B cell (primary cell): ENCODE measurements around the gene STARD10. TPM values are rescaled to one million over a fixed set of nuclear protein-coding genes. Genes with fewer than 3 reads are reported as not detected.

ENCODE experiments used
- ATAC-seq: fragments of 200-7000 bp; cut with Tn5 transposase; one replicate; pipeline ENCODE4 v1.10.0; 2021; ENCODE audit warnings: low read depth, mild to moderate bottlenecking, moderate number of reproducible peaks, moderate library complexity
- CTCF ChIA-PET: fragments of 350-600 bp; sonication (Branson Sonifier 250); formaldehyde crosslinking; loops from one replicate; lab custom pipeline; 2021; ENCODE audit warnings: antibody characterized with exemption, inconsistent platforms; lab: Charles Lee
- POLR2A ChIA-PET: fragments of 350-600 bp; sonication (Branson Sonifier 250); formaldehyde crosslinking; loops from one replicate; lab custom pipeline; 2021; ENCODE audit warnings: antibody characterized with exemption; lab: Charles Lee
- DNase-seq: peaks from one replicate; pipeline ENCODE4 v3.0.0; 2013
- H2AFZ ChIP-seq: 2 replicates; pipeline ENCODE4 v1.6.1; 2012; ENCODE audit warnings: mild to moderate bottlenecking, low read depth, low read length; ENCODE audit not compliant: insufficient read depth, poor library complexity, severe bottlenecking
- H3K27ac ChIP-seq, 2 donors: 1 replicate in 1 of 2; 2 replicates in 1 of 2; pipeline ENCODE4 v1.5.1; 2012 to 2013; ENCODE audit warnings: low read length in 2 of 2, mild to moderate bottlenecking in 2 of 2, moderate library complexity in 1 of 2
- H3K27me3 ChIP-seq, 4 experiments: fragments of 200-600 bp in 1 of 4; sonication (generic) in 1 of 4; replicated peaks in 1 of 4; 1 replicate in 2 of 4; 2 replicates in 2 of 4; pipeline versions ENCODE4 v1.6.1 to v1.7.0; 2013 to 2016; ENCODE audit warnings: low read length in 3 of 4, mild to moderate bottlenecking in 2 of 4, mixed read lengths in 1 of 4, moderate library complexity in 1 of 4; ENCODE audit not compliant: insufficient read depth in 4 of 4, control insufficient read depth in 3 of 4; ENCODE audit errors: control extremely low read depth in 1 of 4
- H3K36me3 ChIP-seq, 2 experiments: replicated peaks in 1 of 2; 1 replicate in 1 of 2; 2 replicates in 1 of 2; pipeline versions ENCODE4 v1.6.1 to v1.7.1; 2013; ENCODE audit warnings: low read length in 1 of 2; ENCODE audit not compliant: insufficient read depth in 2 of 2, control insufficient read depth in 1 of 2; ENCODE audit errors: control extremely low read depth in 1 of 2, extremely low read depth in 1 of 2
- H3K4me1 ChIP-seq, 2 donors: fragments of 200-600 bp in 1 of 2; sonication (generic) in 1 of 2; 1 replicate in 1 of 2; 2 replicates in 1 of 2; pipeline versions ENCODE4 v1.5.1 to v1.6.1; 2013 to 2017; ENCODE audit warnings: low read length in 2 of 2; ENCODE audit not compliant: control insufficient read depth in 2 of 2, insufficient read depth in 2 of 2
- H3K4me2 ChIP-seq: replicated peaks from 2 replicates; pipeline ENCODE3; 2012; ENCODE audit warnings: mild to moderate bottlenecking, low read depth, low read length; ENCODE audit not compliant: poor library complexity, severe bottlenecking
- H3K4me3 ChIP-seq, 5 experiments: fragments of 200-600 bp in 1 of 5; sonication (generic) in 1 of 5; 1 replicate in 3 of 5; 2 replicates in 2 of 5; pipeline versions ENCODE4 v1.5.1 to v1.7.0; 2011 to 2016; ENCODE audit warnings: low read length in 4 of 5, mild to moderate bottlenecking in 4 of 5, low read depth in 2 of 5, control low read depth in 1 of 5, moderate library complexity in 1 of 5; ENCODE audit not compliant: insufficient read depth in 1 of 5; ENCODE audit errors: control extremely low read depth in 1 of 5, extremely low read depth in 1 of 5
- H3K79me2 ChIP-seq: fragments of 200-600 bp; sonication (generic); one replicate; pipeline ENCODE4 v1.6.0; 2016; ENCODE audit warnings: low read length; ENCODE audit not compliant: control insufficient read depth, insufficient read depth
- H3K9ac ChIP-seq: fragments of 200-600 bp; sonication (generic); 2 replicates; pipeline ENCODE4 v1.6.1; 2017; ENCODE audit warnings: mild to moderate bottlenecking, low read length, moderate library complexity
- H3K9me3 ChIP-seq, 3 donors: one replicate each; pipeline versions ENCODE4 v1.6.1 to v1.7.1; 2013; ENCODE audit warnings: low read length in 2 of 3; ENCODE audit not compliant: control insufficient read depth in 2 of 3, insufficient read depth in 1 of 3; ENCODE audit errors: control extremely low read depth in 1 of 3
- H4K20me1 ChIP-seq: 2 replicates; pipeline ENCODE4 v1.6.0; 2012; ENCODE audit warnings: mild to moderate bottlenecking, low read length; ENCODE audit not compliant: insufficient read depth, control insufficient read depth, poor library complexity, severe bottlenecking
- H3K27ac Mint-ChIP-seq: one replicate; pipeline ENCODE4 v1.8.0; 2021; ENCODE audit warnings: mixed read lengths
- H3K27me3 Mint-ChIP-seq: one replicate; pipeline ENCODE4 v1.8.0; 2021; ENCODE audit warnings: mixed read lengths
- H3K4me1 Mint-ChIP-seq: one replicate; pipeline ENCODE4 v1.8.0; 2021; ENCODE audit warnings: mixed read lengths
- H3K4me3 Mint-ChIP-seq: one replicate; pipeline ENCODE4 v1.8.0; 2021; ENCODE audit warnings: mixed read lengths
- H3K9me3 Mint-ChIP-seq: one replicate; pipeline ENCODE4 v1.8.0; 2022; ENCODE audit warnings: mixed read lengths; ENCODE audit not compliant: insufficient read depth
- EZH2 ChIP-seq: IDR thresholded peaks from 2 replicates; pipeline ENCODE4 v1.6.1; 2012; ENCODE audit warnings: borderline replicate concordance, low read depth, mild to moderate bottlenecking, moderate library complexity, low read length; ENCODE audit not compliant: insufficient read depth, poor library complexity, severe bottlenecking
- WGBS: methylation state at CpG from one replicate; pipeline ENCODE4 v1.1.5; 2013; ENCODE audit warnings: missing lambda C conversion rate; ENCODE audit not compliant: insufficient coverage; 5-methylcytosine and 5-hydroxymethylcytosine counted together
- intact Hi-C: fragments of 100-400 bp; cut with micrococcal nuclease; formaldehyde crosslinking; loops from one replicate; pipeline ENCODE4 v1.10.0; 2022
- polyA plus RNA-seq: library from polyadenylated mRNA; depleted of rRNA; stranded (reverse); fragments of >200 nt; gene quantifications from 2 replicates; pipeline ENCODE4 v1.2.3, GENCODE V29; 2012
- total RNA-seq, 2 donors: library from RNA; stranded (reverse); fragments of 120-200 nt in 1 of 2; gene quantifications; 1 replicate in 1 of 2; 2 replicates in 1 of 2; pipeline versions ENCODE4 v1.2.3 to v1.2.4, GENCODE V29; 2013 to 2022
- TF ChIP-seq, protein P1 (sequence below): fragments of 200-600 bp; IDR thresholded peaks from one replicate; pipeline ENCODE4 v1.8.0; 2022; ENCODE audit warnings: antibody characterized with exemption, mild to moderate bottlenecking

STARD10 gene
- total and polyA plus RNA-seq, 2 donors (not counting 1 experiment from before 2014, with no cell fraction given), result 37.5 to 39.2 TPM

DNA sequence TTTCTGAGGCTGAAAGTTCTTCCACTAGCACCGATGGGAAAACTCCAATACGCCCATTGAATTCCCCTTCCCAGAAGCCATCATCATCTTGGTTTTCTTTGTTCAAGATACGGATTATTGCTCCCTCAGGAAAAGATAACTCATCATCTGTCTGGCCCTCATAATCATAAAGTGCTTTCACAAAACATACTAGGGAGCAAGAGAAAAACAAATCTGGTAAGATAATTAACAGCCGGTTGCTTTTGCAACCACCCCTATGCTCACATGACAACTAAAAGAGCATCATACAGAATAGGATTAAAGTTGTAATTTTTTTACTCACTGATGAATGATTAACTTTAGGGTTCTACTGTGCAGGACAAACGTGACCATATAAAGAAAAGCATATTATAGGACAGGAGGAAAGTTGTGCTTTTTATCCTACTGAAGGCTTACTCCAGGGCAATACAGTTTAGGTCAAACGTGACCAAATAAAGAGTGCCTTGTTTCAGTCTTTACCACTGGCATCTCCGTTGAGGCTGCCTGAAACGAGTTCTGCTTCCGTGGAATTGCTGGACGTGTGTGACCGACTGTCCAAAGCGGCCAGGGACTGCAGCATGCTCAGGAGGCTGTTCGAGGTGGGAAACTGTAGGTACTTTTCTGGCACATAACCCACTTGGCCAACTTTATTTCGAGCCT lies 48.9 kb upstream of the STARD10 start:
- Histone ChIP-seq H3K9ac (no peak overlapping the region), H3K27me3 (no peaks in the 10 kb centered on the region), H3K9me3 (no peaks in the 10 kb centered on the region), H3K27ac (no peak overlapping the region), H3K4me1 (no peaks in the 10 kb centered on the region), H3K79me2 (peaks cover 15% of the 10 kb centered on the region), H4K20me1 (peaks cover 31% of the 10 kb centered on the region), H3K4me2 (no peak overlapping the region), H3K36me3 (peaks cover 8 to 93% of the 10 kb centered on the region in 2 experiments), H3K4me3 (no peak overlapping the region), H2AFZ (no peak overlapping the region)
- DNase-seq (no peak), ATAC-seq (no peak)
- TF ChIP-seq EZH2, result no peak
- TF ChIP-seq, protein P1, sequence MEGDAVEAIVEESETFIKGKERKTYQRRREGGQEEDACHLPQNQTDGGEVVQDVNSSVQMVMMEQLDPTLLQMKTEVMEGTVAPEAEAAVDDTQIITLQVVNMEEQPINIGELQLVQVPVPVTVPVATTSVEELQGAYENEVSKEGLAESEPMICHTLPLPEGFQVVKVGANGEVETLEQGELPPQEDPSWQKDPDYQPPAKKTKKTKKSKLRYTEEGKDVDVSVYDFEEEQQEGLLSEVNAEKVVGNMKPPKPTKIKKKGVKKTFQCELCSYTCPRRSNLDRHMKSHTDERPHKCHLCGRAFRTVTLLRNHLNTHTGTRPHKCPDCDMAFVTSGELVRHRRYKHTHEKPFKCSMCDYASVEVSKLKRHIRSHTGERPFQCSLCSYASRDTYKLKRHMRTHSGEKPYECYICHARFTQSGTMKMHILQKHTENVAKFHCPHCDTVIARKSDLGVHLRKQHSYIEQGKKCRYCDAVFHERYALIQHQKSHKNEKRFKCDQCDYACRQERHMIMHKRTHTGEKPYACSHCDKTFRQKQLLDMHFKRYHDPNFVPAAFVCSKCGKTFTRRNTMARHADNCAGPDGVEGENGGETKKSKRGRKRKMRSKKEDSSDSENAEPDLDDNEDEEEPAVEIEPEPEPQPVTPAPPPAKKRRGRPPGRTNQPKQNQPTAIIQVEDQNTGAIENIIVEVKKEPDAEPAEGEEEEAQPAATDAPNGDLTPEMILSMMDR, result no peak
- H3K4me3 Mint-ChIP-seq, result no peak overlapping the region
- intact Hi-C loops, result no loop called here
- H3K27ac Mint-ChIP-seq, result peak overlapping the region; percentile 39
- ChIA-PET CTCF (no interaction called here), POLR2A (no interaction called here)
- no peaks in the 10 kb centered on the region for H3K9me3 Mint-ChIP-seq
- WGBS, result 94% methylated on average over 13 of the region's 14 CpGs
- no peaks in the 10 kb centered on the region for H3K4me1 Mint-ChIP-seq
- no peaks in the 10 kb centered on the region for H3K27me3 Mint-ChIP-seq

DNA sequence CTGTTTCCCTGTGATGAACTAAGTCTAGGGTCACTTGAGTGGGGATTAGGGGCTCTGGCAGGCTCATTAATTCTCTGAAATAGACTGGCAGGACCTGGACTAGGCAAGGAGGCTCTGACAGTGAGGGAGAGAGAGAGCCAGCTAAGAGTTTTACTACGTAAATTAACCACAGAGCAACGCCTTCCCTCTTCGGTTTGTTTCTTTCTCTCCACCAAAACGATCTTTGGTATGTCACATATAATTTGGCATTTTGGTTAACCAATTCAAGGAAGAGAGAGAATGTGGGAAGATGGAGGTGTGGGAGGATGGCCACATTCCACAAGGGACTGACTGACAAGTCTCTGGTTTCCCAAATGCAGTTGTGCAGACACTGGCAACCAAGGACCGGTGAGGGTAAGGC lies 48.3 kb upstream of the STARD10 start:
- peak overlapping the region; percentile 0 for H3K27ac Mint-ChIP-seq
- Histone ChIP-seq H3K27me3 (no peaks in the 10 kb centered on the region), H3K4me1 (no peaks in the 10 kb centered on the region), H3K36me3 (peaks cover 8 to 94% of the 10 kb centered on the region in 2 experiments), H2AFZ (no peak overlapping the region), H3K4me2 (no peak overlapping the region), H3K9ac (no peak overlapping the region), H4K20me1 (peaks cover 31% of the 10 kb centered on the region), H3K4me3 (no peak overlapping the region), H3K79me2 (peaks cover 14% of the 10 kb centered on the region), H3K9me3 (no peaks in the 10 kb centered on the region), H3K27ac (no peak overlapping the region)
- no peaks in the 10 kb centered on the region for H3K4me1 Mint-ChIP-seq
- intact Hi-C loops, result no loop called here
- WGBS, result 100% methylated on average over 1 of the region's 5 CpGs
- DNase-seq, result no peak
- no peak overlapping the region for H3K4me3 Mint-ChIP-seq
- TF ChIP-seq EZH2, result no peak
- no peaks in the 10 kb centered on the region for H3K27me3 Mint-ChIP-seq
- ATAC-seq, result no peak
- ChIA-PET CTCF (interaction anchor here (0.8 kb wide), 1 partner anchor 117 kb away, joined by 3 read pairs; no protein-coding TSS in a partner anchor), POLR2A (no interaction called here)
- H3K9me3 Mint-ChIP-seq, result no peaks in the 10 kb centered on the region
